Activated T-cell treated with anti-CD3 and anti-CD28 coated beads for 24 hours (primary cell): Measurements from ENCODE around the gene CLNK.
"Not testable (repeated sequence)": the region's sequence is repeated elsewhere in the genome, so short reads cannot be mapped to it uniquely, and the experiment has no call there.

Experiments used
- DNase-seq: peaks from one replicate; pipeline ENCODE4 v3.0.0-alpha.2; 2020; ENCODE audit warnings: low read depth

The CLNK gene

GRCh38 chr4:10662937-10663336, 21.6 kb downstream of the CLNK start:
- DNase-seq: no peak

GRCh38 chr4:10661047-10661446, 23.5 kb downstream of the CLNK start:
- DNase-seq: no peak

GRCh38 chr4:10659251-10659650, 25.3 kb downstream of the CLNK start:
- DNase-seq: no peak

GRCh38 chr4:10656988-10657387, 27.6 kb downstream of the CLNK start:
- DNase-seq: no peak

- DNase-seq: no peak
These were observed 28.1 kb downstream of the CLNK start for GRCh38 chr4:10656420-10656819.

GRCh38 chr4:10655968-10656367, 28.6 kb downstream of the CLNK start:
- no peak for DNase-seq

GRCh38 chr4:10648479-10648878, 36.1 kb downstream of the CLNK start:
- DNase-seq: no peak

GRCh38 chr4:10647846-10648245, 36.7 kb downstream of the CLNK start:
- no peak for DNase-seq

- DNase-seq: no peak
These were observed 40.8 kb downstream of the CLNK start for GRCh38 chr4:10643600-10644425.

GRCh38 chr4:10640561-10641201, 43.9 kb downstream of the CLNK start:
- no peak for DNase-seq

GRCh38 chr4:10639664-10640063, 44.9 kb downstream of the CLNK start:
- no peak for DNase-seq

- DNase-seq: no peak
These were observed 45.5 kb downstream of the CLNK start for GRCh38 chr4:10639100-10639499.

GRCh38 chr4:10635091-10635490, 49.5 kb downstream of the CLNK start:
- DNase-seq: no peak

GRCh38 chr4:10629394-10629793, 55.2 kb downstream of the CLNK start:
- DNase-seq: no peak

- no peak for DNase-seq
These were observed 59.4 kb downstream of the CLNK start for GRCh38 chr4:10625131-10625530.

- no peak for DNase-seq
These were observed 60.7 kb downstream of the CLNK start for GRCh38 chr4:10623862-10624261.

GRCh38 chr4:10623241-10623640, 61.3 kb downstream of the CLNK start:
- DNase-seq: no peak

GRCh38 chr4:10622728-10623127, 61.8 kb downstream of the CLNK start:
- DNase-seq: no peak

GRCh38 chr4:10620935-10621488, 63.6 kb downstream of the CLNK start:
- DNase-seq: no peak

GRCh38 chr4:10619855-10620254, 64.7 kb downstream of the CLNK start:
- DNase-seq: no peak

GRCh38 chr4:10619220-10619619, 65.3 kb downstream of the CLNK start:
- DNase-seq: no peak

- DNase-seq: not testable (repeated sequence)
These were observed 69.6 kb downstream of the CLNK start for GRCh38 chr4:10614926-10615325.

GRCh38 chr4:10613926-10614478, 70.6 kb downstream of the CLNK start:
- no peak for DNase-seq
